Spleen (tissue), 7 donors: ENCODE results near the gene OR6S1.

Source experiments
- CTCF ChIP-seq, 11 experiments: fragments of 200-600 bp in 7 of 11; fragments of 450-650 bp in 4 of 11; sonication (generic) in 4 of 11; IDR thresholded peaks in 8 of 11; conservative IDR thresholded peaks in 3 of 11; 1 replicate in 7 of 11; 2 replicates in 4 of 11; pipeline versions ENCODE4 v1.4.0 to v1.8.0; 2016 to 2021; ENCODE audit warnings: antibody characterized with exemption in 11 of 11, inconsistent platforms in 4 of 11, mild to moderate bottlenecking in 1 of 11
- POLR2A ChIP-seq, 3 donors: fragments of 450-650 bp; IDR thresholded peaks; one replicate each; pipeline ENCODE4 v1.5.1; 2017; ENCODE audit warnings: antibody characterized with exemption in 3 of 3, mild to moderate bottlenecking in 1 of 3
- POLR2AphosphoS5 ChIP-seq, 3 donors: sonication (generic); formaldehyde crosslinking; IDR thresholded peaks; one replicate each; pipeline ENCODE4 v1.5.1; 2017; ENCODE audit warnings: antibody characterized with exemption in 3 of 3
- donor health status: DM: no; HTN: no; CAD: no; lungs with moderate emphysema.
- donor health status: DM: no; HTN: no; CAD: no.
- donor health status: DM: no; HTN: no; CAD: no.

- TF ChIP-seq POLR2A (IDR thresholded peaks at IDR 0.05) (no peak), CTCF (IDR thresholded peaks at IDR 0.05 in 8 of 11, conservative IDR thresholded peaks at IDR 0.05 in 3 of 11) (no peak), POLR2AphosphoS5 (IDR thresholded peaks at IDR 0.05) (no peak)
These were observed 45.1 kb upstream of the OR6S1 start for GRCh38 chr14:20686386-20687143.
